GM19025 (cell line): ENCODE measurements around the gene PLEKHA8.

Experiments
- ATAC-seq: cut with Tn5 transposase; IDR thresholded peaks from one replicate; pipeline ENCODE4 v1.9.1; 2021; ENCODE audit warnings: mild to moderate bottlenecking, low read depth, moderate library complexity; ENCODE audit not compliant: unreplicated experiment

PLEKHA8 gene, protein sequence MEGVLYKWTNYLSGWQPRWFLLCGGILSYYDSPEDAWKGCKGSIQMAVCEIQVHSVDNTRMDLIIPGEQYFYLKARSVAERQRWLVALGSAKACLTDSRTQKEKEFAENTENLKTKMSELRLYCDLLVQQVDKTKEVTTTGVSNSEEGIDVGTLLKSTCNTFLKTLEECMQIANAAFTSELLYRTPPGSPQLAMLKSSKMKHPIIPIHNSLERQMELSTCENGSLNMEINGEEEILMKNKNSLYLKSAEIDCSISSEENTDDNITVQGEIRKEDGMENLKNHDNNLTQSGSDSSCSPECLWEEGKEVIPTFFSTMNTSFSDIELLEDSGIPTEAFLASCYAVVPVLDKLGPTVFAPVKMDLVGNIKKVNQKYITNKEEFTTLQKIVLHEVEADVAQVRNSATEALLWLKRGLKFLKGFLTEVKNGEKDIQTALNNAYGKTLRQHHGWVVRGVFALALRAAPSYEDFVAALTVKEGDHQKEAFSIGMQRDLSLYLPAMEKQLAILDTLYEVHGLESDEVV

DNA sequence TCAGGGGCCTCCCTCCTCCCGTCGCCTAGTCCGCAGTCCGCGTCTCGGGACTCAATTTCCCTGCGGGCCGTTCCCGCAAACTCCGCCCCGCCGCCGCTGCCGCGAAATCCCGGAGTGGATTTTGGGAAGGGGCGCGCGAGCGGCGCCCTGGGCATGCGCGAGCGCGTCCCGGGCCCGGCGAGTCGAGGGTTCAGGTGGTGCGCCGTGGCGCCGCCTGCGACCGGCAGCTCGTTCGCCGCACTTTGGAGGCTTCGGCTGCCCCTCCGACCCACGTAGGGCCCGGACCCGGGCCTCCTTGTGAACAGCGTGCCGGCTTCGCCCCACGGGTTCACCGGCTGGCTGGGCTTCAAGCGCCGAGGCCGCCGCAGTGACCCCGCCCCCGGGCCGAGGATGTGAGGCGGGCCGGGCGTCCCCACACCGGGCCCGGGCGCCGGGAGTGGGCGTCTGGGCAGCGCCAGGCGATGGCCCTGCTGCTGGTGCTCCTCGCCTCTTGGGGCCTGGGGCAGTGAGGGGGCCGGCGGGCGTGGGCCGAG, at the start of gene PLEKHA8:
Gene PLEKHA8, plus strand, starts transcription at position 197 of the 533 bp plus-strand sequence. CDS start 351 bp downstream, outside the sequence.
- ATAC-seq = peak; percentile 46

DNA sequence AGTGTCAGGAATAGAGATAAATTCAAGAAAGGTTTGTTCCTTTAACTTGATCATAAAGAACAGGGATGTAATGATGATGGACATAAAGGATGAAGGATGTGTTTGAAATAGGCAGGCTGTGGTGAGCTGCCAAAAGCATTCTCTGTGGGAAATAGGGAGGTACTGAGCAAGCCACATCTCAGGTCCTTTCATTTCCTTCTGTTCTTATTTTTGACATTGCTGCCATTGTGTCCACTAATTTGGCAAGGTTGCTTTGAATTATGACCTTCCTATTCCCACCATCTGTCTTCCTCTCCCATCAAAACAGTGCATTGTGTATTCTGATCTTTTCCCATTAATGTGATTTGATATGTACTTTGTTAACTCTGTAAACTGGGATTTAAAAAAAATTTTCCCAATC, 48.1 kb upstream of the PLEKHA8 start:
- ATAC-seq = no peak

DNA sequence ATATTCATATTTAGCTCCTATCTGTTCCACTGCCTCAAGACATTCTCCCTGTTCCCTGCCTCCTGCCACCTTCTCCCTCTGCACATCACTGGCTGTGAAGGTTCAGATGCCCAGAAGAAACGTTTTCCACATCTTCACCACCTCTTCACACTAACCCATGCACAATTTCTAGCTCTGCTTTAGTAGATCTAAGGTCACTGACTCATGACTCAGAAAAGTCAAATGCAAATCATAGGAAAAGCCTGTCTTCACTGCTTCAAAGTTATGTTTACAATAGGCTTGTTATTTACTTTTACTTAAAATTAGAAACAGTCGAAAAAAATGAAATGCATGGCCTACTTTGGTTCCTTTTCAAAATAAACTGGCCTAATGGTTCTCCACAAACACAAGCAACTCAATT, 41.1 kb upstream of the PLEKHA8 start:
- ATAC-seq = no peak

DNA sequence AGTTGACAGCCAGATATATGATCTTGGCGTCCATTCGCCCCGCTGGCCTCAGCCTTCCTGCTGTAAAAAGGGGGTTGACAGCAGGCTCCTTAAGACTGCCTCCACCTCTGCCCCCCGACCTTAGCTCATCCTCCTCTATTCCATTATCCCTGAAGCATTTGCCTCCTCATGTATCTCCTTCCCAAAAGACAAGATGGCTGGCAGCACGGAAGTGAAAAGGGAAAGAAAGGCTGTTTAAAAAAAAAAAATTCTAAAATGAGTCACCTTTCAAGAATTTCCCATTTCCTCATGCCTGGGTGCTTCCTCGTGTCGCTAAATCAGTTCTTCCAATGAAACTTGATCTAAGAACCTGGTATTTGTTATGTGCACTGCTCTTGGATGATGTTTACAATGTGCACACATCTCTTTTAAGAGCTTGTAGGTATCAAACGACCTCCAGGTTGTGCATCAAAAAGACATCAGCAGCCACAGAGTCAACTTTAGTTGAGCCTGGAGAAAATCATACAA, 40.3 kb upstream of the PLEKHA8 start:
- ATAC-seq = no peak

DNA sequence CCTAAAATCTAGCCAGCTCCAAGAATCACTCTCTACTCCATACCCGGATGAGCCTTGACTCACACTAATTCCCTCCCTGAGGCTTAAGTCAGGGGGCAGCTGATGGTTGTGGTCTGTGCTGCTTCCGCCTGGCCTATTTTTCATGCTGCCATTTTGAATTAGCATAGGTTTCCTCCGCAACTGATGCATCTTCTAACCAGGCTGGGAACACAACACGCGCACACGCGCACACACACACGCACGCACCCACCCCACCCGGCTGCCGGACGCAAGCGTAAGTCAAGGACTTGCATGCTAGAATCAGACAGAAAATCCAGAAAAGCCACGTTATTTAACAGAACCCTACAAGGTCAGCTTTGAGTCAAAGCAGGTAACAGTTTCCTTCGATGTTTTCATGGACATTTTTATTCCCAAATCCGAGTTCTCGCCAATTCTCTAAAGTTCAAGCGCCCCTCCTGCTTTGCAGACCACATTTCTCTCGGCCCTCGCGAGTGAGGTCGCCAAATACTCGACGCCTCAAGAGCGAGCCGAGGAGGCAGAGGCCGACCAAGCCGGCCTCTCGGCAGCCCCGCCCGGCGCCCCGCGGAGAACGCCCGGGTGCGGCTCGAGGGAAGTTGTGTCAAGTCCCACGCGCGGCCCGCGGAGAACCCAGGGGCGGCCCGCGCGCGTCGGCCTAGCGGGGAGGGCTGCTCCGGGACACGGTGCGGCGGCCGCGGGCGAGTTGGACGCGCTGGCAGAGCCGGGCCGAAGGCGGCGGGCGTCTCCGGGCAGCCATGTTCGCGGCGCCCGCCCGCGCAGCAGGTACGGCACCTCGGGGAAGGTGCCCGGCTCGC, 39.6 kb upstream of the PLEKHA8 start:
- peak; percentile 31 for ATAC-seq

DNA sequence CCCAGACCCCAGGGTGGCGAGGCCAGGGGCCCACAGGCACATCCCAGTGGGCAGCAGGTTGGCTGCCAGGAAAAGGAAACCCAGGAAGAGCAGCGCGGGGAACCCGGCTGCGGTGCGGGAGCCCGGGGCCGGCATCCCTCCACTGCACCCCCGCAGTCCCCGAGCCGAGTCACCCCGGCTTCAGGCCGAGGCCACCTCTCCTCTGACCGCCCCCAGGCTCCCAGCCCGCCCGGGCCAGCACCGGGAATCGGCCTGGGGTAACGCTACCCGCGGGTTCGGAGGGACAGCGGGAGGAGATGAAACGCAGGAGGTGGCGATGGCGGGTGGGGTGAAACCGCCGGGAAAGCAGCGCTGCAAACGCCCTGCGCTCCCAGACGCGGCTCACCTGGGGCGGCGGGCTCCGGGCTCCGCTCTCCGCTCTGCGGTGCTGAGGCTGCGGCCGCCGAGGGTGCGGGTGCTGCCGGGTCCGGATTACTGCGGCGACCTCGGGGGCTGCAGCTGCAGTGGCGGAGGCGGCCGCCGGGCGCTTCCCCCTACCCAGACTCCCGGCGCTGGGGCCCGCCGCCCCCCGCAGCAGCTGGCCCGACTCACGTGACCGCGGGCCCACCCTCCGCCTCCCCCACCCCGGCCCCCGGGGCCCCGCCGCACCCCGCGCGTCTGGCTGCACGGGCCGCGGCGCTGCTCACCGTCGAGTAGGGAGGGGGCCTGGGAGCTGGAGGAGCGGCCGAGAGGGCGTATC, 38.8 kb upstream of the PLEKHA8 start, which contains the start of gene SCRN1:
Gene SCRN1, minus strand, starts transcription at position 545 of the 739 bp plus-strand sequence. CDS start 20,734 bp downstream, outside the sequence.
- ATAC-seq = peak; percentile 41

DNA sequence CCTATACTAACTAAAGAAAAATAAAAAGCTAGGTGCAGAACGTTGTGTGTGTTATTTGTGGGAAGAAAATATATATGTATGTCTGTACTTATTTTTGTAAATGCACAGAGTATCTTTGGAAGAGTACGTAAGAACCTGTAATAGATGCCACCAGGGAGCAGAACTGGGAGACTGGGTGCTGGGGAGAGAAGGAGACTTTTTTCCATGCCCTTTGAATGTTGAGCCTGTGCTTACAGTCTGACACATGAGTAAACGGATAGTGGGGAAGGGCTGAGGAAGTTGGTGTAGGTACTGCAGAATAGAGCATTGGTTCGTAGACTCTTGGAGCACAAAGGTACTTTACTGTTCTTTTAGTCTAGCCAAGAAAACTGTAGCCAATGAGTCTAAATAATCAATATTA, 37.3 kb upstream of the PLEKHA8 start:
- no peak for ATAC-seq

DNA sequence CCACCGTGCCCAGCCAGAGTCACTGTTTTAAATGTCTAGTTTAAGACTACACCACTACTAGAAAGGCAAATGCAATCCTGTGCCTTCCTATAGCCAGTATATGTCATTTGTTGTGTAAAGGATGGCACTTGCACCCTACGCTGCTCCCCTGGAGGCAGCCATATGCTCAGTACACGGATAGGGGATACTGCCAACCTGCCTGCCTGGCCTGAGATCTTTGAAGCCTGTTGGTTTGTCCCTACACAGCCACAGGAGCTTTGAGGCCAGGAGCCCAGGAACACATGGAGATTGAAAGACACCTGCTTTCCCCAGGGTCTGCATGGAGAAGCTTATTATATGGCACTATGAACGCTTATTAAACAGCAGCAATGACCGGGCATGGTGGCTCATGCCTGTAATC, 36.3 kb upstream of the PLEKHA8 start:
- ATAC-seq = no peak

DNA sequence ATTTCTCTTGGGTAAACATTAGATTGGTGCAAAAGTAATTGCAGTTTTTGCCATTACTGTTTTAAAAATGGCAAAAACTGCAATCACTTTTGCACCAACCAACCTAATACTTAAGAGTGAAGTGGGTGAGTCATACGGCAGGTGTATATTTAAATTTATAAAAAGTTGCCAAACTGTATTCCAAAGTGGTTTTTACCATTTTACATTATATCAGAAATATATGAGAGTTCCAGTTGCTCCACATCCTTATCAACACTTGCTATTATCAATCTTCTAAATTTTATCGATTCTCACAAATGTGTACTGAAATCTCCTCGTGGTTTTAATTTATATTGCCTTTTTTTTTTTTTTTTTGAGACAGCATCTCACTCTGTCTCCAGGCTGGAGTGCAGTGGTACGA, 35.1 kb upstream of the PLEKHA8 start:
- no peak for ATAC-seq

DNA sequence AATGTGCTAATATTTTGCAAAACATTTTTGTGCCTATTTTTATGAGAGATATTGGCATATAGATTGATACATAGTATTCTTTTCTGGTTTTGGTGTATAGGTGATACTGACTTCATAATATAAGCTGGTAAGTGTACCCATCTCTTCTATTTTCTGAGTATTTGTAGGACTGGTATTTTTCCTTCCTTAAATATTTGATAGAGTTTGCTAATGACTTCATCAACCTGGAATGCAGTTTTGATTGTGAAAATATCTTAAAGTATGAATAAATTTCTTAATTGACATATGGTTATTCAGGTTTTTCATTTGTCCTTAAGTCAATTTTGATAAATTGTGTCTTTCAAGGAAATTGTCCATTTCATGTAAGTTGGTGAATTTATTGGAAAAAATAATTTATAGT, 32.6 kb upstream of the PLEKHA8 start:
- ATAC-seq = no peak

DNA sequence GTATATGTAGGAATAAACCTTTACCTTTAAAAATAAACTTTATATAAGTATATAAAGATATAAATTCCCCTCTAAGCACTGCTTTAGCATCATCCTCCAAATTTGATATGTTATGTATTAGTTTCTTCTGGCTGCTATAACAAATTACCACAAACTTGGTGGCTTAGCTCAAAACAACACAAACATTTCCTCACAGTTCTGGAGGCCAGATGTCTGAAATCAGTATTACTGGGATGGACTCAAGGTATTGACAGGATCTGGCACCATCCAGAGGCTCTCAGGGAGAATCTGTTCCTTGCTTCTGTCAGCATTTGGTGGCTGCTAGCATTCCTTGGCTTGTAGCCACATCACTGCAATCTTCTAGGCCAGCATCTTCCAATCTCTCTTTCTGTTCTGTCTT, 31.9 kb upstream of the PLEKHA8 start:
- no peak for ATAC-seq

DNA sequence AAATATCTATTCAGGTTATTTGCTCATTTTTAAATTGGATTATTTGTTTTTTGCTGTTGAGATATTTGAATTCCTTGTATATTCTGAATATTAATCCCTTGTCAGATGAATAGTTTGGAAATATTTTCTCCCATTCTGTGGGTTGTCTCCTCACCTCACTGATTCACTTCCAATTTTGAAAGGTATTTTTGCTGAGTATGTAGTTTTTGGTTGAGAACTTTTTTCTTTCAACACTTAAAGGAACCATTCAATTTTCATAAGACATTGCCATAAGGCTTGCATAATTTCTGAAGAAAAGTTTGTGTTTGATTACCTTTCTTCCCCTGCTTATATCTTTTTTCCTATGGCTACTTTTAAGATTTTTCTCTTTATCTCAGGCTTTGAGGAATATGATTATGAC, 29.7 kb upstream of the PLEKHA8 start:
- no peak for ATAC-seq

DNA sequence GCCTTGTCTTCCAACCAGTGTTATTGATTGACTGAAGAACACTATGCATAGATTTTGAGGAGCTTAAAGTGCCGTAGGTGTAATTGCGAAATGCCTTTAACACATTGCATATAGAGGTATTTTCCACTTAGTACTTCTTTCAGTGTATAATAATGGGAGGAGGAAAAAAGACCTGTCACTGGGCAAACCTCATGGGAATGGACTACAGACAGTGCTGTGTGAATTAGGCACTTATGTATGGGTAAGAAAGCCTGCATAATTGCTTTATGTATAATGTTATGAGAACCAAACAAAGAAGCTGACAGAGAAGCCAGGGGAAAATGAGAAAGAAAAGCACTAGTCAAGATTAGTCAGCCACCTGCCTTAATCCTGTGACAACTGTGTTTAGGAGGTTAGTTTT, 26.2 kb upstream of the PLEKHA8 start:
- ATAC-seq = no peak

DNA sequence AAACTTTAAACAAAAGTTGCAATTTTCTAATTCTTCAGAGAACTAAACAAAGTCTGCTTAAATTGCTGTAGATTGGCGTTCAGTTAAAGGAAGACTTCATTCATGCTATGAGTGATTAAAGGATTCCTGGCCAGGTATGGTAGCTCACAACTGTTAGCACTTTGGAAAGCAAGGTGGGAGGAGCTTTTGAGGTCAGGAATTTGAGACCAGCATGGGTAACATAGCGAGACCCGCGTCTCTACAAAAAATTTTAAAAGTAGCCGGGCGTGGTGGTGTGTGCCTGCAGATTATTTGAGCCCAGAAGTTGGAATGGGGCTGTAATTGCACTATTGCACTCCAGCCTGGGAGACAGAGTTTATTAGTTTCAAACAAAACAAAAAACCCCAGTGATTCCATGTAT, 25.1 kb upstream of the PLEKHA8 start:
- no peak for ATAC-seq

DNA sequence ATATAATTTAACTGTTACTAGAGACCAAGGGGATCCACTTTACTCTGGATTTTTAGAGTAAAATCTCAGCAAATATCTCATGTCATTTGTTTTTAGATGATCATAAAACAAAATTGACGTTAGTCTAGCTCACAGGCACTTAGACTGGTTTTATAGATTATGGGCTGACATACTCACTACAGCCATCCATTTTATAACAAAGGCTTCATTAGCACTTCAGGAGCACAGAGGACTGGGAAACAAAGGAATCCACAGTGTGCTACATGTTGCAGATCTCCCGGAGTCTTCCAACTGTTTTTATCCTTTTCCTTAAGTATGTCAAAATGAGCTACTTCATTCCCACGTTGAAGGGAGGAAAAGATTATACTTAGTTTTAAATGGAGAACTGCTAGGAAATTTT, 22.7 kb upstream of the PLEKHA8 start:
- no peak for ATAC-seq

DNA sequence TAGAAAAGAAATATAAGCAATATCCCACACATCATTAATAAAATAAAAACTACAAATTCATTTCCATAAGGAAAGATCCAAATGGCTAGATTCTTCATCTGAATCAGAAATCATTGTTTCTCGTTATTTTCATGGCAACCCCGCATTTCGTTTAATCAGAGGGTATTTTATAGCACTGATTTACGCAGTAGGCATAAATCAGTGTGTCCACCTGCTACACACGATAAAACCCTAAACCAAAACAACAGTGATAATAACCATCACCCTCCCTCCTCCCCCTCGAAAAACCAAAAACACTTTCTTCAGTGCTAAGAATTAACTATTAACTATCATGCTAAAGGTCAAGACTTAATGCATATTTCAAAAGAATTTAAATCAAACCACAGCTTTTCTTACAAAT, 18.2 kb upstream of the PLEKHA8 start:
- ATAC-seq = no peak

DNA sequence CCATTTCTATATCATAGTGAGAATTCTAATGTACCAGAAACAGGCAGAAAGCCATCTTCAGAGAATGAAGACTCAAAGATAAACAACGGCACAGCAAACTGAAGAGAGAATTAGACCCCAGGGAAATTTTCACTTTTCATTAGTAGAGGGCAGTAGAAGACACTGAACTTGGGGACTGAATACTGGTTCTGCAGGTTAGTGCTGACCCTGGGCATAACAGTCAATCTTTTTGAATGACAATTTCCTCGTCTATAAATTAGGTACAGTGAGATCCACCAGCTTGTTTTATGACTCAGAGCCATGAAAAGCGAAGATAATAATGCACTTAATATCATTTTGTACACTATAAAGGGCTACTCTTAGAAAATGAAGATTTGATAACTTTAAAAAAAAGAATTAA, 15.5 kb upstream of the PLEKHA8 start:
- ATAC-seq = no peak

DNA sequence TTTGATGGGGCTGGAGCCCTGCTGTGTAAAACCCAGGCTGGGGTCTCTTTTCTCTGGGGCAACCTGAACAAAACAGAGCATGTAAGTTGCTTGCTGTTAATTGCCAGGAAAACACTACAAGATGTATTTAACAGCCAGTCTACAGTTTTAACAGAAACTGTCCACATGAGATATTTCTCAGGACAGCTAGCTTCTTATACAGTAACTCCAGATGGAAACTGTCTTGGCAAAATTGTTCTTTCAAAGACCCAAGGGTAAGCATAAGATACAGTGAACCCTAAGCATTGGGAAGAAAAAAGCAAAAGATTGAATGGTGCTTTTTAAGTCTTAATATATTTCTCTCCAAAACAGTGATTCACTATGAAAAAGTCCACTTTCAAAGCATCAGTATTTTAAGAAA, 9.8 kb upstream of the PLEKHA8 start:
- ATAC-seq = no peak

DNA sequence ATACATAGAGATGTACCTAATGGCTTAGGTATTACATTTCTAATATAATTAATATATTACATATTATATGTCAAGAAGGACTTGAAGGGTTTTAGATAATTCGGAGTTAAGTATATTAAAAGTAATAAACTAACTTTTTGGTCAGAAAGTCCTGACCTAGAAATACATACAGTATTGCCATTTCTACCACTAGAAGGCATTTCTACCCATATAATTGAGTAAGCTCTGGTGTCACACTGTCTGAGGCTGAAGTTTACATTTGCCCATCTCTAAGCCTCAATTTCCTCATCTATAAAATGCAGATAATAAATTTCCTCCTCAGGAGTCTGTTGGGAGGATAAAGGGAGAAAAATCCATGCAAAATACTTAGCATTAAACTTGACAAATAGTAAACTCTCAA, 8.8 kb upstream of the PLEKHA8 start:
- no peak for ATAC-seq

DNA sequence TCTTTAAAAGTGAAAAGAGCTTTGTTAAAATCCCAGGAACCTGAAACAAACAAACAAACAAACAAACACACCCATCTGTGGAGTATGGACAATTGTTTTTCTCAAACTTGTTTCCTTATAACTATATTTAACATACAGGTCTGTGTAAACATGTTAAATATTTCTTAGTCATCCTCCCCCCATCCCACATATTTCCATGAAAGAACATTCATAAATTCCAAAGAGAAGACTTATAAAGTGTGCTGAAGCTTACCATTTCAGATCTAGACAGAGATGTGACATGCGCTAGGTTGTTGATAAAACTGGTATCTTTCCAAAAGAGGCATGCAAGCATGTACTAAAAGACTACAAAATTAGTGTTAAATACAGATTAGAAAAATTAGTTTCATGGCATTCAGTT, 8.3 kb upstream of the PLEKHA8 start:
- ATAC-seq = no peak
